ENCODE results near the gene OR4N2. TPM values are rescaled to one million over a fixed set of nuclear protein-coding genes. Genes with fewer than 3 reads are reported as not detected.
"Not testable (repeated sequence)": the region's sequence is repeated elsewhere in the genome, so short reads cannot be mapped to it uniquely, and the experiment has no call there.

Gene OR4N2
- total RNA-seq, 1 donor from 2014 or later: not detected

GRCh38 chr14:19799880-19800279 is 3.7 kb upstream of the OR4N2 start:
- Histone ChIP-seq H3K4me3 (no peak overlapping the region), H3K9me3 (no peaks in the 10 kb centered on the region), H3K4me1 (no peaks in the 10 kb centered on the region), H3K27me3 (no peaks in the 10 kb centered on the region), H3K27ac (no peak overlapping the region), H3K36me3 (no peaks in the 10 kb centered on the region)
- DNase-seq (ENCODE audit: low spot score in 2 of 2): no peak
- intact Hi-C loops (cut with DNase I): no loop called here
- no peak for TF ChIP-seq CTCF (IDR thresholded peaks at IDR 0.05)

GRCh38 chr14:19800282-19801117 is 3.1 kb upstream of the OR4N2 start:
- intact Hi-C loops (cut with DNase I): no loop called here
- no peaks in the 10 kb centered on the region for H3K27me3 ChIP-seq
- no peaks in the 10 kb centered on the region for H3K4me1 ChIP-seq
- no peak overlapping the region for H3K4me3 ChIP-seq
- TF ChIP-seq CTCF (IDR thresholded peaks at IDR 0.05): no peak
- H3K9me3 ChIP-seq: no peaks in the 10 kb centered on the region
- no peak for DNase-seq (ENCODE audit: low spot score in 2 of 2)
- no peak overlapping the region for H3K27ac ChIP-seq
- H3K36me3 ChIP-seq: no peaks in the 10 kb centered on the region

- intact Hi-C loops (cut with DNase I): no loop called here
- H3K27me3 ChIP-seq: no peaks in the 10 kb centered on the region
- H3K36me3 ChIP-seq: no peaks in the 10 kb centered on the region
- no peaks in the 10 kb centered on the region for H3K4me1 ChIP-seq
- no peak for TF ChIP-seq CTCF (IDR thresholded peaks at IDR 0.05)
- no peak overlapping the region for H3K27ac ChIP-seq
- DNase-seq (ENCODE audit: low spot score in 2 of 2): no peak
- H3K9me3 ChIP-seq: no peaks in the 10 kb centered on the region
- no peak overlapping the region for H3K4me3 ChIP-seq
Observed at GRCh38 chr14:19801118-19801464, 2.5 kb upstream of the OR4N2 start.

GRCh38 chr14:19813171-19813920 is 9.8 kb downstream of the OR4N2 start:
- H3K36me3 ChIP-seq; DNase-seq (ENCODE audit: low spot score in 2 of 2); intact Hi-C loops (cut with DNase I): not testable (repeated sequence)

GRCh38 chr14:19819879-19820278 is 16.3 kb downstream of the OR4N2 start:
- H3K4me3 ChIP-seq; H3K27ac ChIP-seq; H3K27me3 ChIP-seq; DNase-seq (ENCODE audit: low spot score in 2 of 2); H3K4me1 ChIP-seq; H3K36me3 ChIP-seq; H3K9me3 ChIP-seq; intact Hi-C loops (cut with DNase I): not testable (repeated sequence)

More at GRCh38 chr14:19813171-19813920, 9.8 kb downstream of the OR4N2 start:
- not testable (repeated sequence) for H3K4me1 ChIP-seq, H3K27ac ChIP-seq, H3K9me3 ChIP-seq, H3K4me3 ChIP-seq, H3K27me3 ChIP-seq

GRCh38 chr14:19821016-19821415 is 17.4 kb downstream of the OR4N2 start:
- H3K27ac ChIP-seq; intact Hi-C loops (cut with DNase I): not testable (repeated sequence)

GRCh38 chr14:19823178-19823577 is 19.6 kb downstream of the OR4N2 start:
- no peak overlapping the region for H3K4me3 ChIP-seq
- intact Hi-C loops (cut with DNase I): no loop called here
- no peaks in the 10 kb centered on the region for H3K4me1 ChIP-seq
- H3K36me3 ChIP-seq: no peaks in the 10 kb centered on the region
- no peaks in the 10 kb centered on the region for H3K9me3 ChIP-seq
- no peak for TF ChIP-seq CTCF (IDR thresholded peaks at IDR 0.05)
- no peak overlapping the region for H3K27ac ChIP-seq
- no peak for DNase-seq (ENCODE audit: low spot score in 2 of 2)
- no peaks in the 10 kb centered on the region for H3K27me3 ChIP-seq

More at GRCh38 chr14:19821016-19821415, 17.4 kb downstream of the OR4N2 start:
- H3K36me3 ChIP-seq; H3K27me3 ChIP-seq; H3K4me1 ChIP-seq; H3K9me3 ChIP-seq; H3K4me3 ChIP-seq; DNase-seq (ENCODE audit: low spot score in 2 of 2): not testable (repeated sequence)

All from ascending aorta (tissue), 2 donors.